H1 (cell line): Measurements from ENCODE around the gene VMP1.

ENCODE experiments used
- EZH2 ChIP-seq: fragments of 200-600 bp; sonication (generic); IDR thresholded peaks from 2 replicates; pipeline ENCODE4 v1.7.1; 2012; ENCODE audit warnings: low read depth, mild to moderate bottlenecking, moderate library complexity, low read length, inconsistent platforms; ENCODE audit not compliant: severe bottlenecking
- HDAC2 ChIP-seq, 2 experiments: fragments of 300-600 bp in 1 of 2; sonication (generic) in 1 of 2; IDR thresholded peaks; 2 replicates each; pipeline ENCODE4 v1.6.1; 2011 to 2012; ENCODE audit warnings: low read depth in 2 of 2, low read length in 2 of 2, mild to moderate bottlenecking in 2 of 2, moderate library complexity in 2 of 2, borderline replicate concordance in 1 of 2, inconsistent platforms in 1 of 2
- JUN ChIP-seq: IDR thresholded peaks from 2 replicates; pipeline ENCODE4 v1.6.1; 2011; ENCODE audit warnings: low read depth, mild to moderate bottlenecking, improper control_type of control experiment, low read length
- POLR2A ChIP-seq, 2 experiments: IDR thresholded peaks; 1 replicate in 1 of 2; 2 replicates in 1 of 2; pipeline ENCODE4 v1.6.1; 2011; ENCODE audit warnings: low read depth in 2 of 2, low read length in 2 of 2, mild to moderate bottlenecking in 2 of 2; ENCODE audit errors: control extremely low read depth in 1 of 2
- POLR2AphosphoS5 ChIP-seq: IDR thresholded peaks from 2 replicates; pipeline ENCODE4 v1.6.1; 2011; ENCODE audit warnings: low read depth, low read length
- RAD21 ChIP-seq, 2 experiments: IDR thresholded peaks in 1 of 2; conservative IDR thresholded peaks in 1 of 2; 2 replicates each; pipeline ENCODE4 v1.6.1; 2011; ENCODE audit warnings: low read depth in 2 of 2, low read length in 2 of 2, improper control_type of control experiment in 1 of 2, inconsistent platforms in 1 of 2, mild to moderate bottlenecking in 1 of 2, moderate library complexity in 1 of 2
- TF ChIP-seq, protein P1 (sequence below), 3 experiments: IDR thresholded peaks; 1 replicate in 2 of 3; 2 replicates in 1 of 3; pipeline versions ENCODE4 v1.5.1 to v1.6.1; 2011; ENCODE audit warnings: low read length in 3 of 3, mild to moderate bottlenecking in 3 of 3, inconsistent platforms in 2 of 3, low read depth in 1 of 3, moderate library complexity in 1 of 3; ENCODE audit not compliant: insufficient read depth in 1 of 3; ENCODE audit errors: control extremely low read depth in 1 of 3

GRCh38 chr17:59858932-59859331, 151.5 kb downstream of the VMP1 start:
- TF ChIP-seq EZH2 (no peak), POLR2AphosphoS5 (no peak), JUN (no peak), RAD21 (IDR thresholded peaks at IDR 0.05 in 1 of 2, conservative IDR thresholded peaks at IDR 0.05 in 1 of 2; ENCODE audit: low read depth in 2 of 2, low read length in 2 of 2) (no peak), POLR2A (IDR thresholded peaks at IDR 0.05; ENCODE audit: control extremely low read depth in 1 of 2, low read depth in 2 of 2, low read length in 2 of 2) (no peak), HDAC2 (IDR thresholded peaks at IDR 0.05; ENCODE audit: borderline replicate concordance in 1 of 2, low read depth in 2 of 2, low read length in 2 of 2) (no peak)
- TF ChIP-seq, protein P1, sequence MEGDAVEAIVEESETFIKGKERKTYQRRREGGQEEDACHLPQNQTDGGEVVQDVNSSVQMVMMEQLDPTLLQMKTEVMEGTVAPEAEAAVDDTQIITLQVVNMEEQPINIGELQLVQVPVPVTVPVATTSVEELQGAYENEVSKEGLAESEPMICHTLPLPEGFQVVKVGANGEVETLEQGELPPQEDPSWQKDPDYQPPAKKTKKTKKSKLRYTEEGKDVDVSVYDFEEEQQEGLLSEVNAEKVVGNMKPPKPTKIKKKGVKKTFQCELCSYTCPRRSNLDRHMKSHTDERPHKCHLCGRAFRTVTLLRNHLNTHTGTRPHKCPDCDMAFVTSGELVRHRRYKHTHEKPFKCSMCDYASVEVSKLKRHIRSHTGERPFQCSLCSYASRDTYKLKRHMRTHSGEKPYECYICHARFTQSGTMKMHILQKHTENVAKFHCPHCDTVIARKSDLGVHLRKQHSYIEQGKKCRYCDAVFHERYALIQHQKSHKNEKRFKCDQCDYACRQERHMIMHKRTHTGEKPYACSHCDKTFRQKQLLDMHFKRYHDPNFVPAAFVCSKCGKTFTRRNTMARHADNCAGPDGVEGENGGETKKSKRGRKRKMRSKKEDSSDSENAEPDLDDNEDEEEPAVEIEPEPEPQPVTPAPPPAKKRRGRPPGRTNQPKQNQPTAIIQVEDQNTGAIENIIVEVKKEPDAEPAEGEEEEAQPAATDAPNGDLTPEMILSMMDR (IDR thresholded peaks at IDR 0.05; ENCODE audit: control extremely low read depth in 1 of 3, insufficient read depth in 1 of 3, low read depth in 1 of 3, low read length in 3 of 3): no peak
